Endodermal cell (in vitro differentiated cells): ENCODE data around the gene FAM229A. TPM values are rescaled to one million over a fixed set of nuclear protein-coding genes. Genes with fewer than 3 reads are reported as not detected.
A peak's percentile ranks its signal among the peaks of the same experiment; 100 is the strongest.

Source experiments
- DNase-seq: peaks from one replicate; pipeline ENCODE4 v3.0.0-alpha.2; 2017
- H3K27ac ChIP-seq: 2 replicates; pipeline ENCODE4 v1.5.1; 2013; ENCODE audit warnings: mild to moderate bottlenecking, low read depth, low read length, moderate library complexity
- H3K27me3 ChIP-seq: 2 replicates; pipeline ENCODE4 v1.6.1; 2013; ENCODE audit warnings: mild to moderate bottlenecking, low read length, moderate library complexity; ENCODE audit not compliant: insufficient read depth, control insufficient read depth, poor library complexity, severe bottlenecking
- H3K36me3 ChIP-seq: 2 replicates; pipeline ENCODE4 v1.7.0; 2013; ENCODE audit warnings: mild to moderate bottlenecking, low read length, moderate library complexity; ENCODE audit not compliant: control insufficient read depth, insufficient read depth
- H3K4me1 ChIP-seq: one replicate; pipeline ENCODE4 v1.7.0; 2013; ENCODE audit warnings: low read length; ENCODE audit not compliant: control insufficient read depth, insufficient read depth
- H3K4me3 ChIP-seq: 2 replicates; pipeline ENCODE4 v1.5.1; 2013; ENCODE audit warnings: mild to moderate bottlenecking, low read length, moderate library complexity
- H3K9ac ChIP-seq: 2 replicates; pipeline ENCODE4 v1.6.1; 2013; ENCODE audit warnings: mild to moderate bottlenecking, low read length, moderate library complexity; ENCODE audit not compliant: poor library complexity, severe bottlenecking; ENCODE audit errors: extremely low read depth
- H3K9me3 ChIP-seq: 2 replicates; pipeline ENCODE4 v1.6.1; 2013; ENCODE audit warnings: mild to moderate bottlenecking, low read length, moderate library complexity; ENCODE audit not compliant: control insufficient read depth
- H3K27ac Mint-ChIP-seq: 2 replicates; pipeline ENCODE4 v1.8.0; 2020; ENCODE audit warnings: mixed read lengths
- H3K27me3 Mint-ChIP-seq: 2 replicates; pipeline ENCODE4 v1.8.0; 2021; ENCODE audit warnings: mild to moderate bottlenecking, mixed read lengths; ENCODE audit not compliant: insufficient read depth
- H3K36me3 Mint-ChIP-seq: 2 replicates; pipeline ENCODE4 v1.8.0; 2020; ENCODE audit warnings: low read depth, mixed read lengths
- H3K4me1 Mint-ChIP-seq: 2 replicates; pipeline ENCODE4 v1.8.0; 2020; ENCODE audit warnings: mixed read lengths
- H3K4me3 Mint-ChIP-seq: 2 replicates; pipeline ENCODE4 v1.8.0; 2020; ENCODE audit warnings: mild to moderate bottlenecking, moderate library complexity, mixed read lengths
- H3K9me3 Mint-ChIP-seq: 2 replicates; pipeline ENCODE4 v1.8.0; 2020; ENCODE audit warnings: mild to moderate bottlenecking, mixed read lengths
- WGBS, 2 experiments: methylation state at CpG; one replicate each; pipeline versions ENCODE4 v1.1.5 to v1.1.7; 2013; ENCODE audit warnings: missing lambda C conversion rate in 2 of 2, mixed read lengths in 1 of 2; ENCODE audit not compliant: insufficient coverage in 1 of 2, insufficient read length in 1 of 2; 5-methylcytosine and 5-hydroxymethylcytosine counted together
- total RNA-seq, 2 donors: library from RNA; stranded (reverse); fragmentation: NEBNext Ultra II Directional in 1 of 2; extraction: Animal tissue kit (Norgen Biotek cat#: 25700) in 1 of 2; gene quantifications; 2 replicates in 1 of 2; 3 replicates in 1 of 2; pipeline ENCODE4 v1.2.1, GENCODE V29; 2021
- TF ChIP-seq, protein P1 (sequence below): fragments of 200-600 bp; sonication (generic); conservative IDR thresholded peaks from 2 replicates; pipeline ENCODE4 v1.5.0; 2021; ENCODE audit warnings: antibody characterized with exemption, mild to moderate bottlenecking

Gene FAM229A
- total RNA-seq, 2 donors from 2014 or later = 6.8 to 8.4 TPM

DNA sequence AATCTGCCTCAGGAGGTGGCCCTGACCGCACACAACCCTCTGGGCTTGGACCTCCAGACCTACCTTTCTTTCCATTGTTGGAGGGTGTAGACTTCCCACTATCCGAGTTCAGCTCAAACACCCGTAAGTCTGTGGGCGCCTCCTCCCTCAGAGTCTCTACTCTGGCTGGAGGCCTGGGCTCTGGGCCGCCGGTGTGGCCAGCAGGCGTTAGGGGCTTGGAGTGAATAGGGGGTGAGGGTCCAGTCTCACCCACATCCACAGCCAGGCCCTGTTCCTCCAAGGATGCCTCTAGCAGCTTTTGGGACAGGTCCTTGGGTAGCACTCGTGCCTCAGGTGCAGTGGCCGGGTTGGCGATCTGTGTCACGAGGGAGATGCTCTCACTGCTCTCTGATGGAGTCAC is 13.9 kb upstream of the FAM229A start:
- Mint-ChIP-seq H3K4me1 (no peaks in the 10 kb centered on the region), H3K4me3 (no peak overlapping the region), H3K9me3 (no peaks in the 10 kb centered on the region), H3K27ac (no peak overlapping the region), H3K36me3 (peaks cover 79% of the 10 kb centered on the region), H3K27me3 (no peaks in the 10 kb centered on the region)
- Histone ChIP-seq H3K4me1 (no peaks in the 10 kb centered on the region), H3K27me3 (no peaks in the 10 kb centered on the region), H3K4me3 (no peak overlapping the region), H3K9ac (no peak overlapping the region), H3K36me3 (peaks cover 92% of the 10 kb centered on the region), H3K27ac (no peak overlapping the region), H3K9me3 (no peaks in the 10 kb centered on the region)
- DNase-seq = no peak
- TF ChIP-seq, protein P1, sequence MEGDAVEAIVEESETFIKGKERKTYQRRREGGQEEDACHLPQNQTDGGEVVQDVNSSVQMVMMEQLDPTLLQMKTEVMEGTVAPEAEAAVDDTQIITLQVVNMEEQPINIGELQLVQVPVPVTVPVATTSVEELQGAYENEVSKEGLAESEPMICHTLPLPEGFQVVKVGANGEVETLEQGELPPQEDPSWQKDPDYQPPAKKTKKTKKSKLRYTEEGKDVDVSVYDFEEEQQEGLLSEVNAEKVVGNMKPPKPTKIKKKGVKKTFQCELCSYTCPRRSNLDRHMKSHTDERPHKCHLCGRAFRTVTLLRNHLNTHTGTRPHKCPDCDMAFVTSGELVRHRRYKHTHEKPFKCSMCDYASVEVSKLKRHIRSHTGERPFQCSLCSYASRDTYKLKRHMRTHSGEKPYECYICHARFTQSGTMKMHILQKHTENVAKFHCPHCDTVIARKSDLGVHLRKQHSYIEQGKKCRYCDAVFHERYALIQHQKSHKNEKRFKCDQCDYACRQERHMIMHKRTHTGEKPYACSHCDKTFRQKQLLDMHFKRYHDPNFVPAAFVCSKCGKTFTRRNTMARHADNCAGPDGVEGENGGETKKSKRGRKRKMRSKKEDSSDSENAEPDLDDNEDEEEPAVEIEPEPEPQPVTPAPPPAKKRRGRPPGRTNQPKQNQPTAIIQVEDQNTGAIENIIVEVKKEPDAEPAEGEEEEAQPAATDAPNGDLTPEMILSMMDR = no peak
- WGBS, 2 experiments = 92 to 96% methylated on average over 8 to 11 of the region's 11 CpGs

DNA sequence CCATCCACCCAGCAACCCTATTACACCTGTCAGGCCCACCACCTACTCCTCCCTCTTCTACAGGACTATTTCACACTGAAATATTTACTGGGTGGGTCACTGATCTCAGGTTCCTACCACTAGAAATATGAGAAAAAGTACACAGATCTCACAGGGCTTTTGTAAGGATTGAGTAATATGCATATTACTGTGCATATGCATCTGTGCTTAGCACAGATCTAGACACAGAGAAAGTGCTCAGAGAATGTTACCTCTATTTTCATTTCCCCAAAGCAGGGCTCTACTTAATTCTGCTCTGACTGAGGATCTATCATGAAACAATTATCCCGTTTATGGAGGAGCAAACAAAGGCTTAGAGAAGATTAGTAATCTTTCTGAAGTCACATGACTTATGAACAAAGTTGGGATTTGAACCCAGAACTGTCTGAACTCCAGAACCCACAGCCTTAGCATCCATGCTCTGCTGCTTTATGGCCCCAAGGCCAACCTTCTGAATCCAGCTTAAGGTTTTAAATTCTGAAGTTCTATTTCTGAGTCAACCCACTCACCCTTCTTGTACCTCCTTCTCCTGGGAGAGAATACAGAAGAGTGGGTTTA is 11.8 kb upstream of the FAM229A start:
- H3K9me3 ChIP-seq = no peaks in the 10 kb centered on the region
- H3K9ac ChIP-seq = no peak overlapping the region
- WGBS, 2 experiments = 86 to 91% methylated on average over 1 of the region's 1 CpG
- TF ChIP-seq, protein P1 = no peak
- Mint-ChIP-seq H3K4me1 (no peaks in the 10 kb centered on the region), H3K36me3 (peaks cover 69% of the 10 kb centered on the region), H3K27ac (no peak overlapping the region), H3K27me3 (no peaks in the 10 kb centered on the region), H3K9me3 (no peaks in the 10 kb centered on the region), H3K4me3 (no peak overlapping the region)
- no peaks in the 10 kb centered on the region for H3K27me3 ChIP-seq
- no peaks in the 10 kb centered on the region for H3K4me1 ChIP-seq
- H3K4me3 ChIP-seq = no peak overlapping the region
- H3K36me3 ChIP-seq = peaks cover 89% of the 10 kb centered on the region
- DNase-seq = no peak
- no peak overlapping the region for H3K27ac ChIP-seq

DNA sequence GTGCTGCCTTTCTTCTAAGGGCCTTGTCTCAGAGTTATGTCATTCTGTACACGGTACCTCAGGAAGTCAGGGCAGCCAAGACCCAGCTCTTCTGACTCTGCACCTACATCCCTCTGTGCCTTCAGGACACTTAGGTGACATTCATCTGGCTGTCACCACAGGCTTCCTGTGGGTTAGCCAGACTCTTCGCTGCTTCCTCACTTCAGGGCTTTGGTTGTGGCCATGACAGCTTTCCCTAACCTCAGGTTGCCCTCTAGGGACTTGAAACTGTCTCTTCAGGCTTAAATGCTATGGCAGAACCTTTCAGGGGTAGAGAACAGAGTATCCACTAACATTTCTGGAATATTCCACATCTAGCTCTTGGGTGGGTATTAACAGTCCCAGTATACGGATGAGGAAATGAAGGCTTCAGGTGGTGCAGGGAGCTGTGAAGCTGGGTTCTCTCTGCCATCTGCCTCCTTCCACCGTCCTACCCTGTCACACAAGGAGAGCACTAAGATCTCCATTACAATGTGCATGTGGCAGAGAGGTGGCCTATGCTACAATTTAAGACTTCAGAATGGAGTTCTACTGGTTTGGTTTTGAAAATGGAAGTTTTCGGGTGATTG is 10.0 kb upstream of the FAM229A start:
- WGBS, 2 experiments = 92 to 95% methylated on average over 5 of the region's 5 CpGs
- no peak overlapping the region for H3K27ac Mint-ChIP-seq
- H3K36me3 Mint-ChIP-seq = peaks cover 70% of the 10 kb centered on the region

More for the DNA sequence above, 10.0 kb upstream of the FAM229A start:
- Histone ChIP-seq H3K36me3 (peaks cover 88% of the 10 kb centered on the region), H3K27me3 (no peaks in the 10 kb centered on the region), H3K27ac (no peak overlapping the region), H3K9ac (no peak overlapping the region), H3K4me1 (no peaks in the 10 kb centered on the region), H3K9me3 (no peaks in the 10 kb centered on the region), H3K4me3 (no peak overlapping the region)
- no peak overlapping the region for H3K4me3 Mint-ChIP-seq
- DNase-seq = peak; percentile 35
- H3K4me1 Mint-ChIP-seq = no peaks in the 10 kb centered on the region
- H3K27me3 Mint-ChIP-seq = no peaks in the 10 kb centered on the region
- H3K9me3 Mint-ChIP-seq = no peaks in the 10 kb centered on the region
- TF ChIP-seq, protein P1 = peak; percentile 45
